ENCODE data around the gene MICAL2.

- no peak for TF ChIP-seq POLR2AphosphoS2 (IDR thresholded peaks at IDR 0.05; ENCODE audit: low read depth, low read length)
- no peak for TF ChIP-seq EP300 (IDR thresholded peaks at IDR 0.05; ENCODE audit: borderline replicate concordance in 1 of 2, control insufficient read depth in 1 of 2, low read depth in 2 of 2, low read length in 2 of 2)
- no peak for TF ChIP-seq CREB1 (IDR thresholded peaks at IDR 0.05; ENCODE audit: low read depth)
- TF ChIP-seq POLR2A (IDR thresholded peaks at IDR 0.05; ENCODE audit: low read depth, low read length), result no peak
- no peak for TF ChIP-seq CTCF (IDR thresholded peaks at IDR 0.05 in 2 of 3, conservative IDR thresholded peaks at IDR 0.05 in 1 of 3; ENCODE audit: control insufficient read depth in 2 of 3, extremely low read depth in 1 of 3, insufficient read depth in 1 of 3, low read depth in 3 of 3, low read length in 3 of 3)
- TF ChIP-seq NFXL1 (IDR thresholded peaks at IDR 0.05; ENCODE audit: borderline replicate concordance), result no peak
- no peak for TF ChIP-seq SKIL (IDR thresholded peaks at IDR 0.05; ENCODE audit: low read depth, poor library complexity, severe bottlenecking)
- no peak for TF ChIP-seq REST (IDR thresholded peaks at IDR 0.05; ENCODE audit: low read depth, low read length)
- no peak for TF ChIP-seq ATF3 (IDR thresholded peaks at IDR 0.05; ENCODE audit: borderline replicate concordance, extremely low read depth, low read depth, low read length)
- TF ChIP-seq MXI1 (IDR thresholded peaks at IDR 0.05; ENCODE audit: low read depth, low read length), result no peak
- no peak for TF ChIP-seq SUZ12 (IDR thresholded peaks at IDR 0.05; ENCODE audit: unreplicated experiment)
- TF ChIP-seq ZNF274 (IDR thresholded peaks at IDR 0.05; ENCODE audit: insufficient read depth, insufficient read length), result no peak
Observed at GRCh38 chr11:12144330-12145174, 34.2 kb downstream of the MICAL2 start.
